Activated CD4-positive, alpha-beta T cell treated with anti-CD3 and anti-CD28 coated beads, Interleukin-2, amount 50 U/mL, for 4 hours (primary cell): ENCODE results near the gene PNPLA6.
"Not testable (repeated sequence)": the region's sequence is repeated elsewhere in the genome, so short reads cannot be mapped to it uniquely, and the experiment has no call there.

Source experiments
- DNase-seq, 2 experiments: peaks; one replicate each; pipeline ENCODE4 v3.0.0-alpha.2; 2020

The PNPLA6 gene

DNA sequence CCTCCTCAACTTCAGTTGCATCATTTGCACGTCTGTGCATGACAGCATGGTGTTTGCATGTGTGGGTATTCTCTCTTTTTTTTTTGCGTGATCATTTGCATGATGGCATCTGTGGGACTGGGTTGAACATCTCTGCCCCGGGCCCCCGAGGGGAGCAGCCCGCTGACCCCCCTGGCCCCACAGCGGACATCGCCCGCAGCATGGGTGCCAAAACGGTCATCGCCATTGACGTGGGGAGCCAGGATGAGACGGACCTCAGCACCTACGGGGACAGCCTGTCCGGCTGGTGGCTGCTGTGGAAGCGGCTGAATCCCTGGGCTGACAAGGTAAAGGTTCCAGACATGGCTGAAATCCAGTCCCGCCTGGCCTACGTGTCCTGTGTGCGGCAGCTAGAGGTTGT lies 23.1 kb downstream of the PNPLA6 start:
- no peak for DNase-seq

DNA sequence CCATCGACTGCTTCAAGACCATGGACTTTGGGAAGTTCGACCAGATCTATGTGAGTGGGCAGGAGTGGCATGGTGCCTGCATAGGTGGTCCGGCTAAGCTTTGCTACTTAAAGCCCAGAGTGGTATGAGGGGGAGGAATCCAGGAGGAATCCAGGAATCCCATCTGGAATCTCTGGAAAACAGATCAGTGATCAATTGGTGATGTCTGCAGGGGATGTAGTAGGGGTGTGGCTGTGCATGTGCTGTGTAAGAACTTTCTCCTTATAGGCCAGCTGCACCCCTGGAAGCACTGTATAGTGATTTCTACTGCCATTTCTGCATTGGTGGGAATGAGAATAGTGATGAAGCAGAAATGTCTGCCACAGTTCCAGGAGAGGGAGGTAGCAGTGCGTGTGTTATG lies 23.6 kb downstream of the PNPLA6 start:
- DNase-seq, result no peak

DNA sequence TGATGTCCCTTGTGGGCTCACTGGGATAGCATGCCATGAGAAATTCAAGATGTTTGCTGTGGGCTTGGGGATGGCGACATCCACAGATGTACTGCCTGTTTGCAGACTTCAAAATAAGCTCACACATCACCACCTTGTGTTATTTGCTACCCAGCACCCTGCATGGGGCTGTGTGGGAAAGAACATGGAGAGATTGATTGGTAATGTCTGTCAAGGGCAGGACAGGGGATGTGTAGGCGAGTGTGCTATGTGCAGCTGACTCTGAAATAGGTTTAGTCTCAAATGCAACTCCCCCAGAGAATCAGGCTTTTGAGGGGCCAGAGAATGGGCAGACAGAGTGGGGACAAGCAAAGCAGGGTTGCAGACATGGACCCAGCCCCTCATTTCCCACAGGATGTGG lies 24.7 kb downstream of the PNPLA6 start:
- no peak for DNase-seq

DNA sequence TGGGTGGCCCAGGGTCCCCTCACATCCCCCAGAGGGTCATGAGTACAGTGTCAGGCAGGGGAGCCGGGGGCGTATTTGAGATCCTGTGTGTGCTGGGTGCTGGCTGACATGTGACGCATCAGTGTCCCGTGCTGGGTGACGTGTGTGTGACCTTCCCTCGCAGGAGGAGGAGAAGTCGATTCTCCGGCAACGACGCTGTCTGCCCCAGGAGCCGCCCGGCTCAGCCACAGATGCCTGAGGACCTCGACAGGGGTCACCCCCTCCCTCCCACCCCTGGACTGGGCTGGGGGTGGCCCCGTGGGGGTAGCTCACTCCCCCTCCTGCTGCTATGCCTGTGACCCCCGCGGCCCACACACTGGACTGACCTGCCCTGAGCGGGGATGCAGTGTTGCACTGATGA lies 25.8 kb downstream of the PNPLA6 start:
- no peak for DNase-seq

DNA sequence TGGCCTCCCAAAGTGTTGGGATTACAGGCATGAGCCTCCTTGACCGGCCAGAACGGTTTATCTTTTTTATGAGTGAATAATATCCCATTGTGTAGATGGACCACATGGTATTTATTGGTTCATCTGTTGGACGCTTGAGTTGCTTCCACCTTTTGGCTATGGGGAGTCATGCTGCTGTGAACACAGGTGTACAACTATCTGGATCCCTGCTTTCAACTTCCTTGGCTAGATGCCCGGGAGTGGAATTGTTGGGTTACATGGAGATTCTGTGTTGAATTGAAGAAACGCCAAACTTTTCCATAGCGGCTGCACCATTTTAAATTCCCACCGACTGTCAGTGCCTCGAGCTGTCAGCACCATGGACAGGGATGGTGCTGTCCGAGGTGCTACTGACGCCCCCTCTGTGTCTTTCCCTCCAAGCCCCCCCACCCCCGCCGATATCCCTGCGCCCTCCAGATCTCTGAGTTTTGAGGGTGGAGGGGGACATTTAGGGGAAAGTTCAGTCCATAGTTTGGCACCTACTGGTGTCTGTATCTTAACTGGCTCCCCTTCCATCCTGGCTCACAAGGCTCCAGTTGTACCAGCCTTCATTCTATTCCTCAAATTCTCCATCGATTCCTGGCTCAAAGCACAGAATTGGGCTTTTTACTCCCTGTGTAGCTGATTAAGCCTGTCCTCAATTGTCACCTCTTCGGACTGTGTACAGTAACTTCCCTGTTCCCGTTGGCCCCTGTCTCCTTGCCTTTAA lies 27.3 kb downstream of the PNPLA6 start:
- DNase-seq, result no peak

DNA sequence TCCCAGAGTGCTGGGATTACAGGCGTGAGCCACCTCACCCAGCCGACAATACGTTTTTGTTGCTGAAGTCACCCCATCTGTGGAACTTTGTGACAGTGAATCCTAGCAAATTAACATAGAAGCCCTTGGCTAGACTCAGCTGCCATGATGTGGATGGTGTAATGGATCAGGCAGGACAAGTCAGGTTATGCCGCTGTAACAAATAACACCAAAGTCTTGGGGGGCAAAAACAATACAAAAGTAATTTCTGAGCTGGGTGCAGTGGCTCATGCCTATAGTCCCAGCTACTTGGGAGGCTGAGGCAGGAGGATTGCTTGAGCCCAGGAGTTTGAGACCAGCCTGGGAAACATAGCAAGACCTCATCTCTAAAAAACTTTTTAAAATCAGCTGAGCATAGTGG lies 29.3 kb downstream of the PNPLA6 start:
- DNase-seq, result no peak

DNA sequence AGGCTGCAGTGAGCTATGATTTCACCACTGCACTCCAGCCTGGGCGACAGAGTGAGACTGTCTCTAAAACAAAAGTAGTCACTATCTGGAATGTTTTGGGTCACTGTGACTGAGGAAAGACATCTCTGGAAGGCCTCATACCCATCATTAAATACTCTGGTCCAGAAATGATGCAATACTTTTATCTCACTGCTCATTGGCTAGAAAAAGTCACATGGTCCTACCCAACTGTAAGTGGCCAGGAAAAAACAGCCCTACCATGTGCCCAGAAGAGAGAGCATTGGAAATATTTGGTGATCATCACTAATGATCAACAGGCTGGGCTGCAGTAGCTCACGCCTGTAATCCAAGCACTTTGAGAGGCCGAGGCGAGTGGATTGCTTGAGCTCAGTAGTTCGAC lies 29.8 kb downstream of the PNPLA6 start:
- no peak for DNase-seq

DNA sequence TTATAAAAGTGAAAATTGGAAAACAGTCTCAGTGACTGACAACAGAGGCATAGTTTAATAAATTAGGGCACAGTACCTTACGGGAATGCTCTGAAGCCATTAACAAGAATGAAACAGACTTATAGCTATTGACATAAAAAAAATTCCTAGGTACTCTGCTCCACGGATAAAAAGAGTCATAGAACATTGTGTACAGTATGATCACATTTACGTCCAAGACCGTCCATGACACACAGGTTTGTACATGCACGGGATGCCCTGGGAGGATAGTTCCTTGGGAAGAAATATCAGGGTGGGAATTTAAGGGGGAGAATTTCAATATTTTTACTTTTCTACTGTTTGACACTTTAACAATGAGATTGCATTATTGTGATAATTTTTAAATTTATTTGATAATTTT lies 35.2 kb downstream of the PNPLA6 start:
- DNase-seq, result no peak

DNA sequence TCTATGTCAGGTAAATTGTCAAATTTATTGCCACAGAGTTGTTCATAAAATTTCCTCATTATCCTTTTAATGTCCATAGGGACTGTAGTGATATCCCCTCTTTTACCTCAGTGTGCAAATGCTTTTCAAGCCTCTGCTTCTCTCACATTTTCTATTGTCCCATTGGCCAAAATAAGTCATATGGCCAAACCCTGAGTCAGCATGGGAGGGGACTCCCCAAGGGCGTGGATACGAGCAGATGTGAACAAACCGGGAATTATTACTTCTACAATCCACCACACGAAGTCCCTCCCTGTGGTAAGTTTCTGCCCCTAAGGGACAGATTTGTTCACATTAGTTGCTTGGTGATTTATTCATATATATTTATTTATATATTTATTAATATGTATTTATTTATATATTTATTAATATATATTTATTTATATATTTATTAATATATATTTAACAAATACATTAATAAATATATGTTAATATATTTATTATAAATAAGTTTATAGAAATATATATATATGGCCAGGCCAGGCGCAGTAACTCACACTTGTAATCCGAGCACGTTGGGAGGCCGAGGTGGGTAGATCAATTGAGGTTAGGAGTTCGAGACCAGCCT lies 40.0 kb downstream of the PNPLA6 start:
- DNase-seq, result no peak

DNA sequence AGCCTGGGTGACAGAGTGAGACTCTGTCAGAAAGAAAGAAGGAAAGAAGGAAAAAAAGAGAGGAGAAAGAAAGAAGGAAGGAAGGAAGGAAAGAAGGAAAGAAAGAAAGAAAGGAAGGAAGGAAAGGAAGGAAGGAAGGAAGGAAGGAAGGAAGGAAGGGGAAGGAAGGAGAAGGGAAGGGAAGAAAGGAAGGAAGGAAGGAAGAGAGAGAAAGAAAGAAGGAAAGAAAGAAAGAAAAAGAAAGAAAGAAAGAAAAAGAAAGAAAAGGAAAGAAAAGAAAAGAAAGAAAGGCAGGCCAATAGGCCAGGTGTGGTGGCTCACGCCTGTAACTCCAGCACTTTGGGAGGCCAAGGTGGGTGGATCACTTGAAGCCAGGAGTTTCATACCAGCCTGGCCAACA lies 41.9 kb downstream of the PNPLA6 start:
- DNase-seq, result not testable (repeated sequence)

DNA sequence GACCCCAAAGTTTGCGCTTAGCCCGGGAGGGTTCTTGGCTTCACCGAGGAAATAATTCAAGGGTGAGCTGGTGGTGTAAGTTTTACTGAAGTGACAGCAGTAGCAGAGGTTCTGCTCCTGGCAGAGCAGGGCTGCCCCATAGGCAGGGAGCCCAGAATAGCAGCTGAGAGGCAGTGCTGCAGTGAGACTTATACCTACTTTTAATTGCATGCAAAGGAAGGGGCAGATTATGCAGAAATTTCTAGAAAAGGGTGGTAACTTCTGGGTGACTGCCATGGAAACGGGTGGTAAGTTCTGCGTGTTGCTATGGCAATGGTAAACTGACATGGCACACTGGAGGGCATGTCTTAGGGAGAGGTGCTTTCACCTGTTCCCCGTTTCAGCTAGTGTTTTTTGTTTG lies 42.6 kb downstream of the PNPLA6 start:
- DNase-seq, result no peak

DNA sequence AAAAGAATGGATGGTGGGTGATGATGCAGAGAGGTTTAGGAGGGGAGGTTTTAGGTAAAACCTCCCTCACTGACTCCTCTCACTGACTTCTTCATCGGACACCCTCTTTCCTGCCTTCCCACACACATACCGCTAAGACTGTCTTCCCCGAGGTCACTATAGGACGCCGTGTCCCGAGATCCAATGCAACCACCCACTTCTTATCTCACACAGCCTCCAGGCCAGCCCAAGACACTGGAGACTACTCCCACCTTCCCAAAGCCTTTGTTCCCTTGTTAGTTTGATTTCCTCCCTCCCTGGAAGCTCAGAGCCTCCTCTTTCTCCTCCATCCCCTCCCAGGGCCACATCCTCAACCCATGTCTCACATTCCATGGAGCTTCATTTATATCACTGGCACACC lies 43.7 kb downstream of the PNPLA6 start:
- DNase-seq, result no peak

DNA sequence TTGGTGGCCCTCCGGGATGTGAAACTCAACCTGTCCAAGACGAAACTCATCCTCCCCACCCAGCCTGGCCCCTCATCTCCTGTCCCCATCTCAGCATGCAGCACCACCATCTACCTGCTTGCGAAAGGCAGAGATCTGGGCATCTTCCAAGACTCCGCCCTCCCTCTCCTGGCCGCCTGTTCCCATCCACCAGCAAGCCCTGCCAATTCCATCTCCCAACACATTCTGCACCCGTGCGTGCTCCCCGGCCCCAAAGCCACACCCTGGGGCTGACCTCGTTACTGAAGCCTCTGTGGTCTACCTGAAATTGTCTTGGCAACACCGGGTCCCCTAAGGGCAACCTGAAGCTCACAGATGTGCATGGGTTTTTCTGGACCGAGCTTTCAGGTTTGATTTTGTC lies 46.9 kb downstream of the PNPLA6 start:
- DNase-seq, result no peak

DNA sequence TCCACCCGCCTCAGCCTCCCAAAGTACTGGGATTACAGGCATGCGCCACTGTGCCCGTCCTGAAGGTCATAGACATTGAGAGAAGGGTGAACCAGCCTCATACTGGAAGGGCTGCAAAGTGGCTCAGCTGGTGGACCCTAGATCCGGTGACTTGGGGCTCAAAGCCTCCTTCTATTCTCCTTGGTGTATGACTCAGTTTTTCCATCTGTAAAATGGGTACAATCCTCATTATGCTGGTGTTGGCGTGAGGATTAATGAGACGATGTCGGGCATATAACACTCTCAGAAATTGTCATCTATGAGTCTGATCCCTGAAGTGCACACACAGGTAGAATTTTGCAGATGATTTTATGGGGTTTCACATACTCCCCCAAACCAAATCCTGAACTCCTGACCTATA lies 54.3 kb downstream of the PNPLA6 start:
- DNase-seq, result no peak

DNA sequence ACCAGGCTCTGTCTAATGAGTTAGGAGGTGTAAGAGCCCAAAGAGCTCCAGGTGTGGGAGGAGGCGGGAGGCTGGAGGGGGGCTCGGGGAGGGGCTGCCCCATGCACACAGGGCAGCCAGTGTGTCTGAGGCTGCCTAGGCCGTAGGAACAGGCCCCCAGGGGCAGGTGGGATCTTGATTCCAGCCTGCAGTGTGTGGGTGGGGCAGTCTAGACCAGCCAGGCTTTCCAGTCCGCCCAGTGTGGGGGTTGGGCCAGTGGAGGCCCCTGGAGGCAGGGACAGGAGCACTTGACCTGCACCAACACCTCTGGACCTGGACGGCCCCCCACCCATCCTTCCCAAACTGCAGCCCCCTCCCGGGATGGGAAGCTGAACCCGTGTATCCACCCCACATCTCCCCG lies 54.7 kb downstream of the PNPLA6 start:
- no peak for DNase-seq

DNA sequence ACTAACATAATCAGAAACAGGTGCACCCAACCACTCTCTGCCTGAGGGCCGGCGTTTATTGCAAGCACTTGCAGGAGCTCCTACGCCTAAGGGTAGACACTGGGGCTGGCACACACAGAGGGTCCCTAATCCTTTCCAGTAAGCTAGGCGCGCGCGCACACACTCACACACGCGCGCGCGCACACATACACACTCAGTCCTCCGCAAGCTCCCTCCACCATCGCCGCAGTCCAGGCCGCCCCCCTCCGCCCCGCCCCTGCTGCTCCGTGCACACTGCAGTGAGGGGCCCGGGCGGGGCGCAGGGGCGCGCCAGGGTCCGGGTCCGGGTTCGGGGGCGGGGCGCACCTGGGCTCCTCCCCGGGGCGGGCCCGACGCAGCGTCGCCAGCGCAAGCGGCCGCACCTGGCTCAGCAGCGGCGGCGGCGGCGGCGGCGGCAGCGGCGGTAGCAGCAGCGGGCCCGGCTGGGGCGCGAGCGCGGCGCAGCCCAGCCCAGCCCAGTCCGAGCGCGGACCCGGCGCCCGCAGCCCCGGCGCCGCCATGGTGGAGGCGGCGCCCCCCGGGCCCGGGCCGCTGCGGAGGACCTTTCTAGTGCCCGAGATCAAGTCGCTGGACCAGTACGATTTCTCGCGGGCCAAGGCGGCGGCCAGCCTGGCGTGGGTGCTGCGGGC lies 60.1 kb downstream of the PNPLA6 start, which contains the start of gene CAMSAP3:
CAMSAP3 (plus strand) TSS at position 398 of the 668 bp plus-strand sequence; CDS start at position 538, 140 bp downstream.
- DNase-seq, result peak; percentile 12 to 14

DNA sequence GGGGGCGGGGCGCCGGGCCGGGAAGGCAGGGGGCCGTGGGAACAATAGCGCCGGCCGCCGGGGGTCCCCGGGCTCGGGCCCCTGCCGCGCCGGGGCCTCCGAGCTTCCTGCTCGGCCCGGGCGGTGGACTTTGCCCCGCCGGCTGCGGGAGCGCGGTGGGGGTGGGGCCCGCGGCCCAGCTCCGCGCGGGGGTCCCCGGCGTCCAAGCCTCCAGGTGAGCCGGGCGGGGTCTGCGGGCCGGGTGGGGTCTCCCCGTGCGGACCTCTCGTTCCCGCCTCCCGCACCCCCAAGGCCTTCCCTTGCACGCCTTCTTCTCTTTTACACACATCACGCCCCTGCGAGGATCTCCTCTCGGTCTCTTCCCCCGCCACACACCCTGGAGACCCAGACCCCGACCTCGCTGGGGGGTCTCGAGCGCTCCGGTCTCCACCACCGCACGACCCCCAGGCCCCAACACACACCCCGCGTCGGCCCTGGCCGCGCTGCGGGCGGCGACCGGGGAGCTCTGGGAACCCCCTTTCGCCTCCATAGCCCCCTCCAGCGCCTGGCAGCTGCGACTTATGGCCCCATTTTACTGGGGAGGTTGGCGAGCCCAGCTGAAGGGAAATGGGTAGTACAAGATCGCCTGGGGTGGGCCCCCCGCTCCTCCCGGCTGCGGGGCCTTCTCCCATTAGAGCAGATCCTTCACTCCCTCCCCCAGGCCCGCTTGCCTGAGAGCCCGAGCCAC lies 60.9 kb downstream of the PNPLA6 start:
- no peak for DNase-seq

DNA sequence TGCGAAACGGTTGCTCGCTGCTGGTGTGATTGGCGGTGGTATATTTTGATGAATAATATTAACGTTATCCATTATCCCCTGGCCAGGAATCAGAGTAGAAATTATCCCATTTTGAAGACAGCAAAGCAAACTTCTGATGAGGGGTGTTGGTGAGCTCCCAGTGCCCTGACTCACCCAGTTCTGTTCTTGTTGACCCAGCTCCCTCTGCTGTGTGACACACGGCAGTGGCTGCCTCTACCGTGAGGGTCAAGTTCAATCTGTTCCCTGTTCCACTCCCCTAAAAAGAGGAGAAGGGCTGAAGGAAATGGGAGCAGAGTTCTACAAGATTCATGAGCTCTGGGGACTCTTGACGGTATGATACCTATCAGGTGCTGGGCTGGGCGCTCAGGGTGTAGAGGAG lies 62.2 kb downstream of the PNPLA6 start:
- DNase-seq, result no peak

DNA sequence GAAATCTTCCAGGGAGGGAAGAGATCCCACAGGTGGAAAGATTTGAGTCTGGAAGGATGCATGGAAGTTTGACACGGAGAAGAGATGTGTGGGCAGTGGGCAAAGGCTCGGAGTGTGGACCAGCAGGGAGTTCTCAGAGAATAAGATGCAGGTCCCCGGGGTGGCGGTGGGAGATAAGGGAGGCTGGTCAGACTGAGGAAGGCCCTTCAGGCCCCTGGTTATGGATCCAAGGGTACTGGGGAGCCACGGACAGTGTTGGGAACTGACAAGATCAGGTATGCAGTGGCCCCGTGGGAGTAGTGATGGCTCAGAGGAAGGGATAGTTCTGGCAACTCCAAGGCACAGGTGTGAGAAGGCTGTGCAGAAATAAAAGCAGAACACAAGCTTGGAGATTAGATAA lies 62.7 kb downstream of the PNPLA6 start:
- DNase-seq, result no peak

DNA sequence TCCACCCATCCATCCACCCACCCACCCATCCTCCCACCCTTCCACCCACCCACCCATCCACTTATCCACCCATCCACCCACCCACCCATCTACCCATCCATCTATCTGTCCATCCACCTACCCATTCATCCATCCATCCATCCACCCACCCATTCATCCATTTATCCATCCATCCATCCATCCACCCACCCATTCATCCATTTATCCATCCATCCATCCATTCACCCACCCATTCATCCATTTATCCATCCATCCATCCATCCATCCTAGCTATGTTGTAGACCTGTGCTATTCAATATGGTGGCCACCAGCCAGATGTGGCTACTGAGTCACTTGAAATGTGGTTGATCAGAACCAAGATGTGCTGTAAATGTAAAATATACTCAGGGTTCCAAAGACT lies 65.2 kb downstream of the PNPLA6 start:
- no peak for DNase-seq

DNA sequence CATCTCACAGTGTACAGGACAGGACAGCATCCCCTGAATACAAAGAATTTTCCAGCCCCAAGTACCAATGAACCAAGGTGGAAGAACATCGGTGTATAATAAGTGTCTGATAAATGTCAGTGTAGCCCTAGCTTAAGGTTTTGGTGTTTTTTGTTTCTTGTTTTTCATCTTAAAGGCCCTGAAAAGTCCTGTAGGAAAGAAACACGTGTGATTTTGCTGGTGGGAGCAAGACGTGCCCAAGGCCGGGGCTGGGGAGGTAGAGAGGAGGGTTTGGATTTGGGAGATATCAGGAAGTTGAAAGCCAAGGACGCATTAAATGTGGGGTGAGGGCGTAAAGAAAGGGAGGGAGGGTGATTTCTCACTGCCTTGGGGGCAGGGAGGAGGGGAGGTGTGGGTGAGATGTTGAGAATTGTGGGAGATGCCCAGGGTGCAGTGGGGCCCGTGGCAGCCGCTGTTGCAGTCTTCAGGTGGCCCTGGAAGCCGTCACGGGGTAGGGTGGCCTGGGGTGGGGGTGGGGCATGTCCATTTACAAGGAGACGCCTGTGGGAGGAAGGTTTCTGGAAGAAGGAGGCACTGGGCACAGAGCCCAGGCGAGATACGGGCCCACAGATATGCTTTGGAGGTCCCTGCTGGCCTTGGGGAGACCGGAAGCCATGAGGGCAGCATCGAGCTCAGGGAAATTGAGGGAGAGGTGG lies 66.9 kb downstream of the PNPLA6 start:
- no peak for DNase-seq

DNA sequence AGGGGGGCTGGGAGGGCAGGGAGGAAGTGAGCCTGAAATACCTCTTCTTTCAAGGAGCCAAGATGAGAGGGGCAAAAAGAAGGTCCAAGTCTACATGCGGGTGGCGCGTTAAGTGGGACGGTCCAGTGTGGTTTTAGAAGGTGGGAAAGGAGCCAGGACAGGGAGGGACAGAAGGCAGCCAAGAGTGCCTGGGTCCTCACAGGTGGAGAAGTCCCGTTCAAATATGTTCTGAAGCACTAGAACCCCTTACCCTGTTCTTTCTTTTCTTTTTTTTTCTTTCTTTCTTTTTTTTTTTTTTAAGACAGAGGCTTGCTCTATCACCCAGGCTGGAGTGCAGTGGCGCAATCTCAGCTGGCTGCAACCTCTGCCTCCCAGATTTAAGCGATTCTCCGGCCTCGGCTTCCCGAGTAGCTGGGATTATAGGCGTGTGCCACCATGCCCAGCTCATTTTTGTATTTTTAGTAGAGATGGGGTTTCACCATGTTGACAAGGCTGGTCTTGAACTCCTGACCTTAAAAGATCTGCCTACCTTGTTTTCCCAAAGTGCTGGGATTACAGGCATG lies 67.5 kb downstream of the PNPLA6 start:
- no peak for DNase-seq

DNA sequence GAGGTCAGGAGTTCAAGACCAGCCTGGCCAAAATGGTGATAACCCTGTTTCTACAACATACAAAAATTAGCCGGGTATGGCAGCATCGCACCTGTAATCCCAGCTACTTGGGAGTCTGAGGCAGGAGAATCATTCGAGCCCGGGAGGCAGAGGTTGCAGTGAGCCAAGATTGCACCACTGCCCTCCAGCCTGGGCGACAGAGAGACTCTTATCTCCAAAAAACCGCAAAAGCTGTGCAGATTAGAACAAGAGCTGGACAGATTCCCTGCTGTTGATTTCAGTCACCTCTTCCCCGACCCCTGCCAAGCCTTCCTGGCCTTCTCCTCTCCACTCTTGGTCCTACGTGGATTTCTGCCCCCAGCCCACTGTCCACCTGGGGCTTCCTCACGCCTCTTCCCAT lies 68.4 kb downstream of the PNPLA6 start:
- DNase-seq, result no peak
